GM12874 (cell line): ENCODE measurements around the gene FOXC1.

Experiments
- TF ChIP-seq, protein P1 (sequence below): IDR thresholded peaks from 2 replicates; pipeline ENCODE4 v1.5.1; 2011; ENCODE audit warnings: low read depth, mild to moderate bottlenecking, control low read depth, low read length, moderate library complexity; ENCODE audit not compliant: insufficient read depth

FOXC1 gene

GRCh38 chr6:1619673-1620503 is 10.2 kb downstream of the FOXC1 start:
- TF ChIP-seq, protein P1, sequence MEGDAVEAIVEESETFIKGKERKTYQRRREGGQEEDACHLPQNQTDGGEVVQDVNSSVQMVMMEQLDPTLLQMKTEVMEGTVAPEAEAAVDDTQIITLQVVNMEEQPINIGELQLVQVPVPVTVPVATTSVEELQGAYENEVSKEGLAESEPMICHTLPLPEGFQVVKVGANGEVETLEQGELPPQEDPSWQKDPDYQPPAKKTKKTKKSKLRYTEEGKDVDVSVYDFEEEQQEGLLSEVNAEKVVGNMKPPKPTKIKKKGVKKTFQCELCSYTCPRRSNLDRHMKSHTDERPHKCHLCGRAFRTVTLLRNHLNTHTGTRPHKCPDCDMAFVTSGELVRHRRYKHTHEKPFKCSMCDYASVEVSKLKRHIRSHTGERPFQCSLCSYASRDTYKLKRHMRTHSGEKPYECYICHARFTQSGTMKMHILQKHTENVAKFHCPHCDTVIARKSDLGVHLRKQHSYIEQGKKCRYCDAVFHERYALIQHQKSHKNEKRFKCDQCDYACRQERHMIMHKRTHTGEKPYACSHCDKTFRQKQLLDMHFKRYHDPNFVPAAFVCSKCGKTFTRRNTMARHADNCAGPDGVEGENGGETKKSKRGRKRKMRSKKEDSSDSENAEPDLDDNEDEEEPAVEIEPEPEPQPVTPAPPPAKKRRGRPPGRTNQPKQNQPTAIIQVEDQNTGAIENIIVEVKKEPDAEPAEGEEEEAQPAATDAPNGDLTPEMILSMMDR = no peak

DNA sequence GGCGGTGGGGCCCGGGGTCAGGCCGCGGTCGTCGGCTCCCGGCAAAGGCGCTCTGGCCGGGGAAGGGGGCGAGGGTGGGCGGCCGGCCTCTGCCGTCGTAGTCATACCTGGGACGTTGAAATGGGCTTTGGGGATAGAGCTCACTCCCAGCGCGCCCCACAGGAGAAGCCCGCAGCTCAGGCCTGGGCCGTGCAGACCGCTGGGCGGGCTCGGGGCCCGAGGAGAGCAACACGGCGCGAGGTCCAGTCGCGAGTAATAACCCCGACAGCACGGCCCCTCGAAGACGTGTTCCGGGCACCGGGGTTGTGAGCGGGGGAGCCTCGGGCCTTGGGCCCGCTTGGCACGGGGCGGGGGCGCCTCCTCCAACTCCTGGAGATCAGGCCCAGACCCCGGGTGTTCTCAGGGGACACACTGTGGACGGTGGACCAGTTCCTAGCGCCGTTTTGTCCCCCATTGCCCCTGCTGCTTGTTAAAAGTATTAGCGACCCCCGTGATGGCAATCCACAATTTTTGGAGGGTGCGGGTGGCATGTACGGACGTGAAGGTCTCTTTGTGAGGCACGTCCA is 10.9 kb downstream of the FOXC1 start:
- TF ChIP-seq, protein P1 = no peak

GRCh38 chr6:1621070-1621701 is 11.5 kb downstream of the FOXC1 start:
- TF ChIP-seq, protein P1 = no peak

- TF ChIP-seq, protein P1 = no peak
Observed at GRCh38 chr6:1622220-1622850, 12.6 kb downstream of the FOXC1 start.

- TF ChIP-seq, protein P1 = no peak
Observed at GRCh38 chr6:1622851-1623768, 13.4 kb downstream of the FOXC1 start.

DNA sequence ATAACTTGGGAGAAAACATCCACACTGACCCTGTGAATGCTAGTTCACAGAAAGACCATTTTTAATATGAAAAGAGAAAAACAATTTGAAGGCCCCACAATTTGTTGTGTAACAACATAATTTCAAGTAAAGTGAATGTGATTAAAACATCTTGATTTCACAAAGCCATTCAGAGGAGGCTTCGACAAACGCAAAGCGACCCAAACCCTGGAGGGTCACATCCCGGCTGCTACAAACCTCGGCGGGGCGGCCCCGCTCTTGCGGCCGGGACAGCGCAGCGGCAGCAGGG is 14.0 kb downstream of the FOXC1 start:
- TF ChIP-seq, protein P1 = no peak
